GM12878 (cell line): ENCODE measurements around the gene NFKBIZ. TPM values are rescaled to one million over a fixed set of nuclear protein-coding genes. Genes with fewer than 3 reads are reported as not detected.

Experiments used
- ATAC-seq: fragments of 200-7000 bp; cut with Tn5 transposase; 3 replicates; pipeline ENCODE4 v1.9.1; 2020; ENCODE audit warnings: mild to moderate bottlenecking, moderate library complexity
- BruUV-seq: library from RNA; stranded (reverse); fragments of 400-500 nt; replicated peaks from 2 replicates; lab custom pipeline; 2021; lab: Mats Ljungman, UMichigan
- CTCF ChIA-PET: fragments of 300-600 bp; sonication (Branson Sonifier 250); formaldehyde crosslinking; extraction: SDS; loops from one replicate; lab custom pipeline; 2021; ENCODE audit warnings: inconsistent platforms; lab: Yijun Ruan, JAX
- POLR2A ChIA-PET: fragments of 350-600 bp; formaldehyde crosslinking; extraction: SDS; loops from one replicate; lab custom pipeline; 2021; ENCODE audit warnings: inconsistent platforms; lab: Charles Lee
- RAD21 ChIA-PET: fragments of 300-600 bp; sonication (Branson Sonifier 250); formaldehyde crosslinking; loops from one replicate; lab custom pipeline; 2023; ENCODE audit warnings: antibody characterized with exemption; ENCODE audit not compliant: unreplicated experiment; lab: Charles Lee
- SMC1A ChIA-PET: fragments of 300-600 bp; sonication (Branson Sonifier 250); formaldehyde crosslinking; loops from one replicate; lab custom pipeline; 2023; ENCODE audit not compliant: unreplicated experiment, uncharacterized antibody; lab: Charles Lee
- DNase-seq: peaks from one replicate; pipeline ENCODE4 v3.0.0-alpha.2; 2011; ENCODE audit warnings: low read depth, low spot score
- FAIRE-seq: peaks from 3 replicates; lab custom pipeline; 2011; peaks lifted over from hg19 to GRCh38; lab: Jason Lieb, UNC
- H2AFZ ChIP-seq: 2 replicates; pipeline ENCODE4 v1.6.0; 2011; ENCODE audit warnings: low read depth, low read length, control low read depth; ENCODE audit not compliant: control insufficient read depth
- H3K27ac ChIP-seq: 2 replicates; pipeline ENCODE4 v1.5.1; 2011; ENCODE audit warnings: control low read depth; ENCODE audit not compliant: control insufficient read depth, insufficient read depth
- H3K27me3 ChIP-seq, 2 experiments: replicated peaks in 1 of 2; 2 replicates each; pipeline versions ENCODE4 v1.6.0 to v1.6.1; 2011; ENCODE audit warnings: low read length in 1 of 2; ENCODE audit not compliant: control insufficient read depth in 2 of 2, insufficient read depth in 2 of 2
- H3K36me3 ChIP-seq, 2 experiments: 2 replicates each; pipeline ENCODE4 v1.5.1; 2011; ENCODE audit warnings: low read length in 1 of 2; ENCODE audit not compliant: control insufficient read depth in 2 of 2, insufficient read depth in 2 of 2
- H3K4me1 ChIP-seq: 2 replicates; pipeline ENCODE4 v1.6.1; 2011; ENCODE audit warnings: mild to moderate bottlenecking, low read length, moderate library complexity, mixed read lengths; ENCODE audit not compliant: control insufficient read depth, insufficient read depth
- H3K4me2 ChIP-seq: 2 replicates; pipeline ENCODE4 v1.6.0; 2011; ENCODE audit warnings: control low read depth; ENCODE audit not compliant: control insufficient read depth, insufficient read depth
- H3K4me3 ChIP-seq: fragments of 200-600 bp; sonication (generic); 2 replicates; pipeline ENCODE4 v1.5.1; 2016
- H3K79me2 ChIP-seq: 2 replicates; pipeline ENCODE4 v1.6.0; 2011; ENCODE audit warnings: low read length; ENCODE audit not compliant: control insufficient read depth, insufficient read depth
- H3K9ac ChIP-seq: 2 replicates; pipeline ENCODE4 v1.8.0; 2011; ENCODE audit warnings: low read length, control low read depth, mixed read lengths; ENCODE audit not compliant: control insufficient read depth, insufficient read depth
- H3K9me3 ChIP-seq: replicated peaks from 3 replicates; pipeline ENCODE4 v1.5.1; 2011; ENCODE audit warnings: mild to moderate bottlenecking, low read length; ENCODE audit not compliant: control insufficient read depth, insufficient read depth
- H4K20me1 ChIP-seq: 2 replicates; pipeline ENCODE4 v1.6.0; 2011; ENCODE audit not compliant: control insufficient read depth, insufficient read depth
- BHLHE40 ChIP-seq, 2 experiments: fragments of 450-650 bp in 1 of 2; IDR thresholded peaks; 2 replicates each; pipeline ENCODE4 v1.6.1; 2011 to 2017; ENCODE audit warnings: low read depth in 2 of 2, borderline replicate concordance in 1 of 2, improper control_type of control experiment in 1 of 2, low read length in 1 of 2, mild to moderate bottlenecking in 1 of 2
- EP300 ChIP-seq, 2 experiments: fragments of 150-350 bp in 1 of 2; IDR thresholded peaks; 2 replicates each; pipeline ENCODE4 v1.6.1; 2011 to 2012; ENCODE audit warnings: low read depth in 2 of 2, low read length in 2 of 2, borderline replicate concordance in 1 of 2, improper control_type of control experiment in 1 of 2, inconsistent platforms in 1 of 2; ENCODE audit not compliant: control insufficient read depth in 1 of 2
- NFIC ChIP-seq: IDR thresholded peaks from 2 replicates; pipeline ENCODE4 v1.6.1; 2012; ENCODE audit warnings: low read depth, mild to moderate bottlenecking, inconsistent platforms, low read length, moderate library complexity
- ZNF207 ChIP-seq: fragments of 450-650 bp; IDR thresholded peaks from 2 replicates; pipeline ENCODE4 v1.6.1; 2014; ENCODE audit warnings: antibody characterized with exemption, mild to moderate bottlenecking, borderline replicate concordance
- ZNF622 ChIP-seq: fragments of 450-650 bp; IDR thresholded peaks from 2 replicates; pipeline ENCODE4 v1.6.1; 2017; ENCODE audit warnings: mild to moderate bottlenecking, inconsistent platforms
- WGBS: methylation state at CpG from one replicate; pipeline ENCODE4 v1.1.6; 2016; ENCODE audit warnings: low lambda C conversion rate; ENCODE audit not compliant: insufficient replicate concordance, insufficient coverage; ENCODE audit errors: missing lambda C conversion rate; 5-methylcytosine and 5-hydroxymethylcytosine counted together
- in situ Hi-C: fragments of 300-500 bp; cut with MboI; formaldehyde crosslinking; loops from 9 replicates; pipeline ENCODE4 v1.14.3; 2018; ENCODE audit warnings: mixed read lengths
- intact Hi-C: fragments of 100-400 bp; cut with micrococcal nuclease; formaldehyde crosslinking; loops from one replicate; pipeline ENCODE4 v1.14.2; 2022; ENCODE audit not compliant: unreplicated experiment
- polyA plus RNA-seq, 11 experiments: library from polyadenylated mRNA; depleted of rRNA in 4 of 11; unstranded in 6 of 11; stranded (reverse) in 5 of 11; fragments of >200 nt; fragmentation: Nextera tagmentation in 4 of 11; fragmentation: Illumina TruSeq in 1 of 11; extraction: Ambion mirVana in 4 of 11; extraction: Trizol in 1 of 11; gene quantifications; 1 replicate in 1 of 11; 2 replicates in 10 of 11; pipeline versions ENCODE4 v1.2.1 to v1.2.3, GENCODE V29; 2011 to 2016; ENCODE audit warnings: inconsistent platforms in 2 of 11, missing spikeins in 2 of 11, low read depth in 1 of 11
- total RNA-seq, 4 experiments: library from RNA; depleted of rRNA in 3 of 4; stranded (reverse); fragments of >200 nt in 3 of 4; fragmentation: Illumina TruSeq in 1 of 4; extraction: Trizol in 1 of 4; gene quantifications; 2 replicates each; pipeline versions ENCODE4 v1.2.1 to v1.2.3, GENCODE V29; 2013 to 2021

Gene NFKBIZ
- total and polyA plus RNA-seq, 10 of the 15 experiments (the other 5 are each of a cell fraction or from before 2014, with no cell fraction given), result 6.3 to 53.8 (median 17.3) TPM

GRCh38 chr3:101821503-101821902 lies 27.8 kb upstream of the NFKBIZ start:
- DNase-seq (no peak), FAIRE-seq (no peak), ATAC-seq (no peak)
- intact Hi-C loops, result no loop called here
- peaks cover 32% of the 10 kb centered on the region for H3K4me1 ChIP-seq
- H2AFZ ChIP-seq, result no peak overlapping the region
- ChIA-PET SMC1A (interaction anchor here (0.9 to 3.5 kb wide), 20 partner anchors 7 to 404 kb away, joined by 3 to 19 read pairs (median 6); no protein-coding TSS in a partner anchor), POLR2A (interaction anchor here (0.5 to 1.7 kb wide), 6 partner anchors 18 to 238 kb away, joined by 3 to 8 read pairs (median 6); partner anchors contain the start of gene RPL24), CTCF (interaction anchor here (0.6 to 3.9 kb wide), 10 partner anchors 7 to 407 kb away, joined by 3 to 32 read pairs (median 4); no protein-coding TSS in a partner anchor), RAD21 (interaction anchor here (1.2 to 2.1 kb wide), 7 partner anchors 16 to 408 kb away, joined by 3 to 7 read pairs (median 5); no protein-coding TSS in a partner anchor)
- H3K4me2 ChIP-seq, result no peak overlapping the region
- no peak overlapping the region for H3K9ac ChIP-seq
- H3K36me3 ChIP-seq, result peaks cover 2 to 7% of the 10 kb centered on the region in 2 experiments
- H3K27ac ChIP-seq, result no peak overlapping the region
- H3K4me3 ChIP-seq, result no peak overlapping the region
- H3K27me3 ChIP-seq, result no peaks in the 10 kb centered on the region
- no peaks in the 10 kb centered on the region for H4K20me1 ChIP-seq
- 97% methylated on average over 19 of the region's 19 CpGs for WGBS
- in situ Hi-C loops, result no loop called here
- H3K79me2 ChIP-seq, result no peaks in the 10 kb centered on the region
- BruUV-seq, result no TSS peak
- TF ChIP-seq EP300 (IDR thresholded peaks at IDR 0.05; ENCODE audit: borderline replicate concordance in 1 of 2, control insufficient read depth in 1 of 2, low read depth in 2 of 2, low read length in 2 of 2), result no peak
- H3K9me3 ChIP-seq, result peaks cover 5% of the 10 kb centered on the region; the same call in 2 of the 3 replicates

GRCh38 chr3:101823525-101823924 lies 25.8 kb upstream of the NFKBIZ start:
- Histone ChIP-seq H3K9me3 (peaks cover 3% of the 10 kb centered on the region; the same call in 2 of the 3 replicates), H3K36me3 (peaks cover 2% of the 10 kb centered on the region in 2 experiments; a peak in 3 of 4 replicates), H3K4me1 (peaks cover 24% of the 10 kb centered on the region), H3K4me3 (no peak overlapping the region), H3K79me2 (peaks cover 5% of the 10 kb centered on the region), H3K27me3 (no peaks in the 10 kb centered on the region), H3K4me2 (no peak overlapping the region), H3K9ac (no peak overlapping the region), H2AFZ (no peak overlapping the region), H4K20me1 (no peaks in the 10 kb centered on the region), H3K27ac (no peak overlapping the region)
- intact Hi-C loops, result no loop called here
- TF ChIP-seq BHLHE40 (IDR thresholded peaks at IDR 0.05; ENCODE audit: borderline replicate concordance in 1 of 2, low read depth in 2 of 2, low read length in 1 of 2), result no peak
- no peak for TF ChIP-seq NFIC
- TF ChIP-seq ZNF207, result no peak
- no peak for TF ChIP-seq ZNF622
- in situ Hi-C loops, result no loop called here
- RAD21 ChIA-PET, result interaction anchor here (0.9 to 2.6 kb wide), 9 partner anchors 9 to 399 kb away, joined by 3 to 9 read pairs (median 4); partner anchors contain the start of gene NFKBIZ
- DNase-seq (no peak), ATAC-seq (no peak), FAIRE-seq (no peak)
- CTCF ChIA-PET, result interaction anchor here (0.6 to 3.9 kb wide), 7 partner anchors 9 to 405 kb away, joined by 3 to 32 read pairs (median 5); no protein-coding TSS in a partner anchor
- 100% methylated on average over 5 of the region's 5 CpGs for WGBS
- POLR2A ChIA-PET, result interaction anchor here (0.6 to 1.5 kb wide), 4 partner anchors 12 to 147 kb away, joined by 3 to 4 read pairs (median 3); partner anchors contain the start of gene NFKBIZ
- BruUV-seq, result no TSS peak
- SMC1A ChIA-PET, result interaction anchor here (0.6 to 2.3 kb wide), 8 partner anchors 12 to 891 kb away, joined by 3 to 9 read pairs (median 4); no protein-coding TSS in a partner anchor
